H1 (cell line): Measurements from ENCODE around the gene ACRBP. TPM values are rescaled to one million over a fixed set of nuclear protein-coding genes. Genes with fewer than 3 reads are reported as not detected.

Source experiments
- MAX ChIP-seq: IDR thresholded peaks from 2 replicates; pipeline ENCODE4 v1.6.1; 2012; ENCODE audit warnings: inconsistent platforms
- NANOG ChIP-seq: IDR thresholded peaks from 2 replicates; pipeline ENCODE4 v1.6.1; 2011; ENCODE audit warnings: low read length, low read depth, mild to moderate bottlenecking, inconsistent platforms; ENCODE audit not compliant: insufficient read depth, poor library complexity, severe bottlenecking
- POU5F1 ChIP-seq: IDR thresholded peaks from 2 replicates; pipeline ENCODE4 v1.6.1; 2011; ENCODE audit warnings: low read depth, mild to moderate bottlenecking, low read length, moderate library complexity
- SIN3A ChIP-seq, 2 experiments: IDR thresholded peaks in 1 of 2; conservative IDR thresholded peaks in 1 of 2; 2 replicates each; pipeline ENCODE4 v1.6.1; 2011 to 2012; ENCODE audit warnings: low read length in 2 of 2, improper control_type of control experiment in 1 of 2, low read depth in 1 of 2, mild to moderate bottlenecking in 1 of 2
- polyA plus RNA-seq, 7 experiments: library from polyadenylated mRNA; depleted of rRNA in 3 of 7; stranded (reverse) in 5 of 7; unstranded in 2 of 7; fragments of >200 nt in 5 of 7; fragments of 200-250 nt in 2 of 7; gene quantifications; 1 replicate in 5 of 7; 2 replicates in 1 of 7; 4 replicates in 1 of 7; pipeline versions ENCODE4 v1.2.1 to v1.2.3, GENCODE V29; 2011 to 2013; ENCODE audit warnings: missing spikeins in 2 of 7, mixed read lengths in 2 of 7
- total RNA-seq: library from RNA; stranded (reverse); fragmentation: NEBNext Ultra II Directional; extraction: Animal tissue kit (Norgen Biotek cat#: 25700); gene quantifications from 2 replicates; pipeline ENCODE4 v1.2.1, GENCODE V29; 2021

Gene ACRBP
- total and polyA plus RNA-seq, 2 of the 8 experiments (the other 6 are each of a cell fraction or from before 2014, with no cell fraction given) = 0.80 to 5.2 TPM

DNA sequence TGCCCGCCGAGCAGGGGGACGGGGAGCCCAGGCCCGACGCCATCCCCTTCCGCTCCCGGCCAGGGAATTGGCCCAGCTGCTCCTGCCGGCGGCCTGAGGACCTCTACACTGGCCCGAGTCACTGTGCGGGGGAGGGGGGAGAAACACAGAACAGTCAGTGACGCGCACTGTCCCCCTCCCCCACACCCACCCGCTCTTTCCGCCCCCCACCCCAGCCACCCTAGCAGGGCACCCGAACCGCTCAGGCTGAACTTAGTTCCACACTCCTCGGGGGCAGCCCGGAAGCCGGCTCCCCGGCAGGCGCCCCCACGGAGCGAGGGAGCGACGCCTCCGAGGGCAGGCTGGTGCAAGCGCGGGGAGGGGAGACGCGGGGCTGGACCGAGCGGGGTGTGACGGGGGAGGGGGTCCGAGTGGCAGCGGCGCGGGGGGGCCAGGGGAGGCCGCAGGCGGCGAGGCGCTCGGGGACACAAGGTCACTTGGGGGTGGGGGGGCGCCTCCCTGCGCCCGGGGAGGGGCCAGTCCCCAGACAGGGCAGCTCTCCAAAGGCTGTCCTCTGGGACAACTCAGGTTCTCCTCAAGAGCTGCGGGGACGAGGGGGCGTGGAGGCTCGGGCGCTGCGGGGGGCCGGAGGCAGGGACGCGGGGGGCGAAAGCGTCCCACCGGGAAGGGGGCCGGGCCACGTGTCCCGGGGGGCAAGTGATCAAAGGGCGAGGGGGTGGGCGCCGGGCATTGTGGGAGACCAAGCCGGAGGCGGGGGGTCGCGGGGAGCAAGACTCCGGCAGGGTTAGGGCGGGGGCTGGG lies 40.7 kb downstream of the ACRBP start (continued):
- TF ChIP-seq NANOG = no peak
- no peak for TF ChIP-seq POU5F1
- TF ChIP-seq MAX = peak; percentile 32; the same call in 1 of the 2 replicates
- peak; percentile 10 to 12; a peak in 1 of 4 replicates for TF ChIP-seq SIN3A (conservative IDR thresholded peaks at IDR 0.05 in 1 of 2, IDR thresholded peaks at IDR 0.05 in 1 of 2; ENCODE audit: low read depth in 1 of 2, low read length in 2 of 2)
